Measurements from ENCODE around the gene GATD1.

GATD1 gene

DNA sequence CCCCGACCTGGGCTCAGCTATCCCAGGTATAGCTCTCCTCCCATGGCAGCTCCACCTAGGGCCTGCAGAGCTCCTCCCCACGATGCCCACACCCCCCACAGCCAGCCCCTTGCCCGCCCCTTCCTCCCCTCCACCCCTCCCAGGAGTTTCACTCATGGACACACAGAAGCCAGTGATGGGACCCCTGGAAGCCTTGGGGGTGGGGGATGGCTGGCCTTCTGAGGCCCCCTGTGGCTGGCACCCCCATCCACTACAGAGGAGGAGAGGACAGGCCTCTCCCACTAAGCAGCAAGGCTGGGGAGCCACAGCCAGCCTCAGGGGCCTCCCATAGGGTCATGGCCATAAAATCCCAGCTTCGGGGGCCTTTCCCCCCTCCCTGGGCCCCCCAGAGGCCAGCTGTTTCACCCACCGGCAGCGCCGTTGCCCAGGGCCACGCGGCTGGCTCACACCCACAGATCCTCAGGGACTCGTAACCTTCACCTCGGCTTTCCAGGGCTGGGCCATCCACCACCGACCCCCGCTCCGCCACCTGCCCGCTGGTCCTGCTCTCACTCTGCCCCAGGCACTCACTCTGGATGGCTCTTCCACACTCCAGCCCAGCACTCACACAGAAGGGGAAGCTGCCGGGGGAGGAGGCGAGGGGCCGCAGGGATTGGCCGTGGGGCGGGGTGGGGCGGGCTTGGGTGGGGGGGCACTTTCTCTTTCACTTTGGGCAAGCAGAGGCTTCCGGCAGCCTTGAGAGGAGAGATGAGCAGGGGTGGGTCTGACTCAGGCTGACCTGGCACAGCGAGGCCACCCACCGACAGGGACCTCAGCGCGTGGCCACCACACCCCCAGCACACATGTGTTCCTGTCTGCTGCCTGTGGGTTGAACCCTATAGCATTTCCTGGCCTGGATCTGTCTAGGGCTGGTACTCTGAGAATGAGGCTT, 18.6 kb upstream of the GATD1 start:
- DNase-seq (ENCODE audit: low read depth in 2 of 2) = peak; percentile 38 to 55

DNA sequence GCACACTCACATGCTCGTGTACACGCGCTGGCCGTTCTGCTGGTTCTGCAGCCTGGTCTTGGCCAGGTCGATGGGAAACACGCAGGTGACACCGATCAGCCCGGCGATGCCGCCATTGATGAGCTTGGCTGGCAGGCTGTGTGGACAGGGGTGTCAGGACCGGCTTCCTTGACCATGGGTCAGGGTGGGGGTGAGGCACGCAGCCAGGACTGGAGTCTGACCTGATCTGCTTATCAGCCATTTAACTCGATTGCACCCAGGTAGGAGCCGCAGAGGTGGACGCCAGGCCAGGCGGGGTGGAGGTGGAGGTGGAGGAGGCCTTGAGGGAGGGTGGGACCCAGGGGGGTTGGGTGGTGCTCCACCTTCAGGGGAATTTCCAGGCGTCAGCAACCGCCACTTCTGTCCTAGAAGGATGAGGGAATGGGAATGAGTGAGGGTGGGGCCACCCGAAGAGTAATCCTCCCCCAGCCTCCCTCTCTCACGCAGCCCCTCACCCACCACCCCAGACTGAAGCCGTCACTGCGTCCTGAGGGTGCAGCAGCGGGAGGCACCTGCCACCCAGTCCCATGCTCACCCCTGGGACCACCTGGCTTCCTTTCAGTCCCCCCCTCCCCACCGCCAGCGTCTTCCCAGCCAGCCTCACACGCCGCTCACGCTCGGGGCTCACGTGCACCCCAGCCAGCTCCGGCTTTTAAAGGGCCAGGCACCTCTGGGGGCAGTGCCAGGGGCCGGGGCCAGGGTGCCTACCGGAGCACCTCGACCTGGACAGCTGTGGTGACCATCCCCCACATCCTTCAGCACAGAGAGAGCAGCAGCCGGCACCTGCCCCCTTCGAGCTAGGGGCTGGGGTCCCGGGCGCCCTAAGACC, 17.7 kb upstream of the GATD1 start:
- DNase-seq (ENCODE audit: low read depth in 2 of 2) = no peak

DNA sequence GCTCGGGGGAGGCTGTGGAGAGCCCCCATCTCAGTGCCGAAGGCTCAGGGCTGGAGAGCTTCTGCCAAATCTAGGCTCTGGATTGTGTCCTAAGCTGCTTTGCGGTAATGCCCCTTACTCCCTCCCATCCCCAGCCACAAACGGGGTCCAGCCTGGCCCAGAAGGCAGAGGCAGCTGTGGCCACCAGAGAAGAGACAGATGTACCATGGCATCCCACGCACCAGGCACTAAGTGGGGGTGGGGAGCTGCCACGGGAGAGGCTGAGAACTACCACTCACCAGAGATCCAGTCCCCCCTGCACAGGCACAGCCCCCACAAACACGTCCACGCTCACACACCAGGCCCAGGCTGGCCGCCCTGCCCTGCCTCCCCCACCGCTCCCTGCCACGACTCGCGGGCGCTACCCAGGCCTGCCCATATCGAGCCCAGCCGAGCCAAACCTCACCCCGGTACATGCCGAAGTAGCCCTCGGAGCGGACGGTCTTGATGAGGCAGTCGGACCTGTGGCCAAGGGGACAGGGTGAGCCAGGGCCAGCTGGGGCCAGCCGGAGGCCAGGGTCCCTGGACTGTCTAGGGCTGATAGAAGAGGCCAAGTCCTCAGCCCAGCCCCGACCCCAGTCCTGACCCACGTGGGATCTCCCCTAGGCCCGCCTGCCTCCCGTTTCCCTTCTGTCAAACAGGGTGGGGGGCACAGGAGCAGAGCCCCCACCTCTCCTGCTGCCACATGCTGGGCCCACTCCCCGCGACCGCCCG, 16.9 kb upstream of the GATD1 start:
- DNase-seq (ENCODE audit: low read depth in 2 of 2) = no peak

DNA sequence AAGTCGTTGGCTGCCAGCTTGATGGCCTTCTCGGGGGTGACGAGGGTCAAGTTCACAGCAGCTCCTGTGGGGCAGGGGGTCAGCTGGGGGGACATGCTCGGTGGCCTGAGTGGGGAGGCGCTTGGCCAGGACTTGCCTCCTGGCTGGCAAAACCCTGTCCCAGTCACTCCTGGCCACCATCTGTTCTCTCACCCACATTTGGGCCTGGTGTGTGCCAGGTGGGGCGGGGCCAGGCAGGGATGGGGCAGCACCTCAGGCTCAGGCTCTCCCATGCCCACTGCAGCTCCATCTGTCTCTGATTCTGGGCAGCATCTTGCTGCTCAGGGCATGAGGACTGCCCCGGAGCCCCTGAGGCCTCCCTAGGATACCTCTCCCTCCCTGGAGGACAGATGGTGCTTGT, 16.3 kb upstream of the GATD1 start:
- DNase-seq (ENCODE audit: low read depth in 2 of 2) = no peak

DNA sequence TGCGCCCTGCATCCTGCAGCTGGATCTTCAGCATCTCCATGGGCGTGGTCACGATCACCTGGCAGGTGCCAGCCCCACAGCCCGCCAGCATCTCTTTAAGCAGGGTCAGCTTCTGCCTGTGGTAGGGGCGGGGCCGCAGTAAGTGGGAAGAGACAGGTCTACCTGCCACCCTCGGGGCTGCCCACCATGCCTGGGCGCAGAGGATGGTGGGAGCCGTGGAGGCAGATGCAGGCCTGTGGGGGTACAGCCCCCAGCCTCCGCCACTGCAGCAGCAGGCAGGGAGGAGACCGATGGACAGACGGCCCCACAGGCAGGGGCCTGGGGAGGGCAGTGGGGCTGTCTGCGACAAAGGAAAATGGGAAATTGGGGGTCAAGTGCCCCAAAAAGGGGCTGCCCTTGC, 15.6 kb upstream of the GATD1 start:
- DNase-seq (ENCODE audit: low read depth in 2 of 2) = no peak

DNA sequence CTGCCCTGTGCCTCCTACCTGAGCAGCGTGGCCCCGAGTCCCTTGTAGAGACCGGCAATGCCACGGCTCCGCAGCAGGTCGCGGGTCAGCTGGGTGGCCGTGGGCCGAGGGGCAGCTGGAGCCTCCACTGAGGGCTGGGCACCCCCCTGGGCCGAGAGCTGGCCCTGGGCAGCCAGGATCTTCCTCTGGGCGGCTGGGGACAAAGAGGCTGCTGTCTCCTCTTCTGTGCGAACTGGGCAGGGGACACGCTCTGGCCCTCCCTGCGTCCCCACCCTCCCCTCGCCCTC, 15.2 kb upstream of the GATD1 start:
- no peak for DNase-seq (ENCODE audit: low read depth in 2 of 2)

DNA sequence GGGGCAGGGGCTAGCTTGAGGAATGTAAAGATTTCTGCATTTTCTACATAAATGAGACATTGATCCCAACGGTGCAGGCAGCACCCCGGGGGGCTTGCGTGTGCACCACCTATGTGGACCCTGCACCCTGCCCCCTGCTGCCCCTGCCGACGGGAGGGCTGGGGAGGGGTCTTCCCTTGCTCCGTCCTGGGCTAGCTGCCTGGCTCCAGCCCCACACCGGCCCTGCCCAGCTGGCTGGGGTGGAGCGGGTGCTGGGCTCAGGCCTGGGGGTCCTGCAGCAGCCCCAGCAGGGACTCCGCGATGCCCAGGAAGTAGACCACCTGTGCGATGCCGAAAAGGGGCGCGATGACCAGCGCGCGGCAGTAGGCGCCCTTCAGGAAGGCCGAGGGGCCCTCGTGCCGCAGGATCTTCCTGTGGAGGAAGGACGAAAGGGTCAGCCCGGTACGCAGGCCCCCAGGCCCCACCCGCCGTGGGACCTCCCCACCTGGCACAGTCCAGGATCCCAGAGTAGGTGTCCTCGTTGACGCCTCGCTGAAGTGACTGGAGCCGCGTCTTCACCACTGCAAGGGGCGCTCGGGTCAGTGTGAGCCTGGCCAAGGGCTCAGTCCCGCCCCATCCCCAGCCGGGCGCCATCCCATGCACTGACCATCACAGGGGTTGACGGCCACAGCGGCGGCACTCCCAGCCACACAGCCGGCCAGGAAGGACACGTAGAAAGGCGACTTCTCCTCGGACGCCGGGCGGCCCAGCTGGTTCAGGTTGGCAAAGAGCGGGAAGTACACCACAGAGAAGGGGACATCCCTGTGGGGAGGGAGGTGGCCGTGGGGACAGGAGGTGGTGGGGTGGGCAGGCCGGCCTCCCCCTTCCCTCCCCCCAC, 14.6 kb upstream of the GATD1 start:
- DNase-seq (ENCODE audit: low read depth in 2 of 2) = no peak

DNA sequence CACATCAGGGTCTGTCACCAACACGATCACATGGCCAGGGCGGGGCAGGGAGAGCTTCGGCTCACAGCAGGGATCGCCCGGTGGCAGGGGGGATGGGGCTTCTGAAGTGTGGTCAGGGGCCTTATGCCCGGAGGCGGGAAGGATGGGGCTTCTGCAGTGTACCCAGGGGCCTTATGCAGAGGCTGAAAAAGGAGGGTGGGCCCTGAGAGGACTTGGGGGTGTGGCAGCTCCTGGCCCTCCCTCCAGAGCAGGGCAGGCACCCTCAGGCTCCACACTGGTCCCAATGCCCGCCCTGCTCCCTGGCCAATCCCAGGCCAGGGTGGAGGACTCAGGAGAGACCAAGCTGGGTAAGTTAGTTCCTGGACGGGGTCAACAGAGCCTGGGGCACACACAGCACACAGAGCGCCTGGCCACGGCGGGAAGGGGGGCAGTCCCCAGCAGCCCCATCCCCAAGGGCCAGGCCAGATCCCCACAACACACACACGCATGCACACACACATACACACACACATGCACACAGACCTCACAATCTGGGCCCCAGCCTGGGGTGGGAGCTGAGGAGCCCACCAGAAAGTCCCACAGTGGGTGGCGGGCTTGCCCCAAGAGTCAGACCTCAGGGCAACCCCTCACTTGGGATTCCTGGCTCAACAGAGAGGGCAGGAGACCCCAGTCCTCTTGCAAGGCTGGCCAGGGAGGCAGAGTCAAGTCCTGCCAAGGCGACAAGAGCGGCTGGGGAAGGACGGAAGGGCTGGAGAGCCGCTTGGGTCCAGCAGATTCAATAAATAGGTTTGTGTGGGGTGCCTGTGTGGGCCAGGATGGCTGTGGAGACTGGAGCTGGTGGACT, 13.7 kb upstream of the GATD1 start:
- no peak for DNase-seq (ENCODE audit: low read depth in 2 of 2)

DNA sequence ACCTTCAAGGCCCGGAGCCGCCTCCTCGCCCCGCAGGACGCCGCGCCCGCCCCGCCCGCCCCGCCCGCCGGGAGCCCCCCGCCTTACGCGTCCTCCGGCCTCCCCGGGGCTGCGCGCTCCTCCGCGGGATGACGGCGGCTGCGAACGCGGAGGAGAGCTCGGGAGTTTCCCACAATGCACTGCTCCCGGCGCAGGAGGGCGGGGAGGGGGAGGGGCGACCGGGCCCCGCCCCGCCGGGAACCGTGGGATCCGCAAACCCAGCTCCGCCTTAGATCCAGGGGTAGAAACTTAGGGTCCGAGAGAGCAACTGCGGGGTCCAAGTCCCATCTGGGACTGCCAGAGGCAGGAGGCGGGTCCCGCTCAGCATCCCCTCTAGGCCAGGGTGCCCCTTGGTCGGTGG, 12.7 kb upstream of the GATD1 start, which contains the start of gene CEND1:
CEND1 (minus strand) TSS at position 148 of the 400 bp plus-strand sequence. CDS start 1,514 bp downstream, outside the sequence.
- DNase-seq (ENCODE audit: low read depth in 2 of 2) = no peak

DNA sequence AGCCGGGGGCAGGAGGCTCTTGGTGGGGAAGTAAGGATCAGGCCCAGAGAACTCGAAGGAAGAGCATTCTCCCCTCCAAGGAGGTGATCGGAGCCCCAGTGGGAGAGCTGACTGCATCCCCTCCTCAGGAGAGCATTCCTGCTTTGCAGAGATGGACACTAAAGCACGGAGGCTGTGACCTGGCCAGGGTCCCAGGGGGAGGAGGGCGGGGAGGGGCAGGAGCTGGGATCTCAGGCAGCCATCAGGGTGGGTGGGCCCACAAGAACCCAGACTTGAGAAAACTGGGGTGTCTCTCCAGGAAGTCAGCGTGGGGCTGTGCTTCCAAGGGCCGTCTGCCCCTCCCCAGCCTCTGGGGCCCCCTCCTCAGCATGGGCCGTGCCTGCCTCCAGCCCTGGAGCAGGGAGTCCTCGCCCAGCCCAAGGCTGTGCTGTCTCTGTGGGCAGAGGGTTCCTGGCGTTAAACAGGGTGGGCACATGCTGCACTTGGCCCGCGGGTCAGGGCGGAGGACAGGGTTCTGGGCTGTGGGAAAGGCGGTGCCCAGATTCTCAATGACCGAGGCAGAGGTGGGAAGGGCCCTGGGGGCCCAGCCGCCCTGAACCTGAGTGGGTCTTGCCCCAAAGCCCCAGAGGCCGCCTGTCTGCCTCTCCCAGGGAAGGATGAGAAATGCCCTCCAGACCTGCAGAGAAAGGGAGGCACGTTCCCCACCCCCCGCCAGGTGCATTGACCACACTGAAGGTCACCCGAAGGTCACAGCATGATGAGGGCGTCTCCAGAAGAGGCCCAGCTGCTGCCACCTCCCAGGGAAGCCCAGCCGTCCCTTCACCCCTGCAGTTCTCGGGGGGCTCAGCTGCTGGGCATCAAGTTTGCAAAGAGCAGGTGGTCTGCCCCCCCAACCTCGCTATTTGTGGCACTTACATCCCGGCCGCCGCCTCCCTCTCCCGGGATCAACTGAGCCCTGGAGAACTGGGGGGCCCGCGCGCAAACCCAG, 12.0 kb upstream of the GATD1 start:
- no peak for DNase-seq (ENCODE audit: low read depth in 2 of 2)

DNA sequence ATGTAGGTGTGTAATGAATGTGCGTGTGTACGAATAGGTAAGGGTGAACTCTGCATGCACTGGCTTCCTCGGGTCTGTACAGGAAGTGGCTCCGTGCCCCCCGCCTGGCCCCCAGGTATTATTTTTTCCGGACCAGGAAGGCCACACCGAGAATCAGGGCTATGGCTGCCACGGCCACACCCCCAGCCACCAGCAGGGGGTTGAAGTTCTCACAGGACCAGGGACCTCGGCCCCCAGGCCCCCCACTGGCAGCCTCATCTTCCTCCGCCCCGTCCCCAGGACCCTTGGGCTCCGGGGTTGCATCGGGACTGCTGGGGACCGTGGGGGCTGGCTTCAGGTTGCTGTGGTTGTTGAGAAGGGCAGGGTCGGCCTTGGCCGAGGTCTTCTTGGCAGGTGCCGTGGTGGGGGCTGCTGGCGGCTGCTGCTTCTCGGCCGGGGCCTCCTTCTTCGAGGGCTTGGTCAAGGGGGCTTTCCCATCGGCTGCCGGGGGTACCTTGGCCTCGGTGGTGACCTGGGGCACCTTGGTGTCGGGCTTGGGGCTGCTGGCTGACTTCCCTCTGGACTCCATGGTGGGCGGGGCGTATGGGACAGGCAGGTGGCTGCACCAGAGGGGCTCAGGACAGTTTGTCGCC, 10.8 kb upstream of the GATD1 start:
- no peak for DNase-seq (ENCODE audit: low read depth in 2 of 2)

DNA sequence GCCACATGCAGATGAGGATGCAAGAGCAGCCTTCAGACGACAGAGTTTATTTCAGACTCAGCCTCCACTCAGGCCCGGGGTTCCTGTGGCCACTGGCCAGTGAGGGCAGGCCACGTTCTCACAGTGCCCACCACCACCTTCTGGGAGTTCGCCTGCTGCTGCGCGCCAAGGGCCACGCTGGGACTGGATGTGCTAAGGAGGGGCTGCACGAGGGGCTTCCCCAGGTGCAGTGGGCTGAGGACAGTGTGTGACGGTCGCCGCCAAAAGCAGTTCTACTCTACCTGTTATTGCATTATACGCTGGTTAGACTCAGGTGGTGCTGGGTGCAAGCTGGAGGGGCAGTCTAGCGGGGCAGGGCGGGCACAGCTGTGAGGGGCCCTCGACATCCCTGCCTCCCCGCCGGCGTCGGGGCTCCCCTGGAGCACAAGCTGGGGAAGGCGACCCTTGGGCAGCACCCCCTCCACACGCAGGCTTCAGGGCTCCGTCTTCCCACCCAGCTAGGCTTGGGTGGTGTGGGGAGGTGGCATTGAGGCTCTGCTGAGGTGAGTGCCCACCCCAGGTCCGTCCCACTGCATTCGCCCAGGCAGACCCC, 9.9 kb upstream of the GATD1 start:
- DNase-seq (ENCODE audit: low read depth in 2 of 2) = no peak

DNA sequence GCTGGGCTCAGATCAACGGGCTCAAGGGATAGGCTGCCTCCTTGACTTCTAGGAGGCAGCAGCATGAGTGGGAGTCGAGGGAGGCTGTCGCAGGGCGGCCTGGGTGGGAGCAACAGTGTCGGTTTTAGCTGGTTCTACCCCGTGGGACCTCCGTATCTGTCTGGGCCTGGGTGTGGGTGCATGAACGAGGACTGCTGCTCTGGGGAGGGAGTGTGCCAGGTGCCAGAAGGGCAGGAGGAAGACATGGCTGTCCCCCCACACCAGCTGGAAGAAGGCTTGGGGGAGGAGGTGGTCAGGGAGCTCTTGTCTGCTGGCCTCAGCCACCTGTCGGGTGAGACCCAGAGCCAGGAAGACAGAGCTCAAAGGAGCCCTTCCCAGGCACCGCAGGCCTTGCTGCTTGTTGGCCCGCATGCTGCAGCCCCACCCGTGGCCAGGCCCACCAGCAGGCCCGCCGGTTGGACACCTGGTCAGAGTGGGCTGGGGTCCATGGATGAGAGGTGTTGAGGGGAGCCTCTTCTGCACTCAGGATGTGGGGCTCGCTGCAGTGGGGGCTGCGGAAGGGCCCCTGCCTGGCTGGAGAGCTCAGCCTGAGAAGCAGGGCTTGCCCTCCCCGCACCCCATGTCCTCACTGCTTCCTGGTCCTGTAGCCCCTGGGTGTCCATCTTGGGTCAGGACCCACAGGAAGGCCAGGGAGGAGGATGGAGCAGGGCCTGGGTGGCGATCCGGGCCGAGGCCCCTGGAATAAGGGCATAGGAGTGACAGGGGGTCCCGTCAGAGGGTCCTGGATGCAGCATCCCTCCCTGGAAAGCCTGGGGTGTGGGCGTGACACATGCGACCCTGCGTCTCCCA, 9.2 kb upstream of the GATD1 start:
- DNase-seq (ENCODE audit: low read depth in 2 of 2) = no peak

DNA sequence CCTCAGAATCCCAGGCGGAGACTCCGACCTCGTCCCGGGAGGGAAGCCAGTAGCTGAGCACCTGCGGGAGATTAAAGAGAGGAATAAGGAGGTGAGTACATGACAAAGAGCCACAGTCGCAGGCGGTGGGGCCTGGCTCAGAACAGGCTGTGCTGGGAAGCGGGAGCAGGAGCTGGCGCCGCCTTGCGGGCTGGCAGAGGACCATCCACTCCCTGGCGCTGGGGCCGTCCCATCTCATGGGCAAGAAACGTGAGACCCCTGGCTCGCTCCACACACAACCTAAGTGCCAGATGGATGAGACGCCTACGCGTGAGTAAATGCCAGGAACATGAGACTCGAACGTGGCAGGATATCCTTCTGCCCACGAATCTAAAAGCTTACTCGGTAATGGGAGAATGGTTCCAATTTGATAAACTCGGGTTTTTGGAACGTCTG, 6.3 kb upstream of the GATD1 start:
- no peak for DNase-seq (ENCODE audit: low read depth in 2 of 2)

DNA sequence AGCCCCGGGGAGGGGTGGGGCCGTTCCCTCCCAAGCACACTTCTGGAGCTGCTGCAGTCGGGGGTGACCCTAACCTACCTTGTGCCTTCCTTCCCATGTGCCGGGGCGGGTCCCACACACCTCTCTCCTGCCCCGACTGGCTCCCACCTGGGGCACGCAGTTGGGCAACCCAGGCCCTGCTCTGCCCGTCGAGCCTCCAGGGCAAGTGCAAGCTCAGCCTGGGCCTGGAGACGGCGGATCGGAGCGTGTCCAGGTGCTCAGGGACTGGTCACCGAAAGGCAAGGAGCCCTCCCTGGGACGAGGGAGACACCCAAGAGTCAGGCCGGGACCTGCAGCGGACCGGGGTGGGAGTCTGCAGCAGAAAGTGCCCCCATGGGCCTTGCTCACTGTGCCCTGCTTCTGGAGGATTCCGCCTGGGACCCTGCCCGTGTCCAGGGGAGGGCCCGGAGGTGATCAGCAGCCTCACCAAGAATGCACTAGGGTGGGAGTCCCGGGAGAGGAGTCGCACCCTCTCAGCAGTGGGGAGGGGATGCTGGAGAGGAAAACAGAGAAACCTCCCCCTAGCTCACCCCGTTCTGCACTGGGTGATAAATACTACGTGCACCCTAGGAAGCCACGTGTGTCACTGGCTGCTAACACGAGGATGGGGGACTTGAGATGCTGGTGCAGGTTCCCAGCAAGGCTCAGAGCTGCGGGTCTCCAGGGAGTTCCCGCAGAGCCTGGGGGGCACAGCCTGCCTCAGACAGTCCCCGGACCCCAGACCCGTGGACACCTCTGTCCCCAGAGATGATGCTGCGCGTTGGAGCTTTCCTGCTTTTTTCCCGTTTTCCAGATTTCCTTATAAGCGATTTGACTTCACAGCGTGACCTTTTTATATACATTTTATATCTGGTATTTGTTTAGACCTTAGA, 5.2 kb upstream of the GATD1 start:
- no peak for DNase-seq (ENCODE audit: low read depth in 2 of 2)

DNA sequence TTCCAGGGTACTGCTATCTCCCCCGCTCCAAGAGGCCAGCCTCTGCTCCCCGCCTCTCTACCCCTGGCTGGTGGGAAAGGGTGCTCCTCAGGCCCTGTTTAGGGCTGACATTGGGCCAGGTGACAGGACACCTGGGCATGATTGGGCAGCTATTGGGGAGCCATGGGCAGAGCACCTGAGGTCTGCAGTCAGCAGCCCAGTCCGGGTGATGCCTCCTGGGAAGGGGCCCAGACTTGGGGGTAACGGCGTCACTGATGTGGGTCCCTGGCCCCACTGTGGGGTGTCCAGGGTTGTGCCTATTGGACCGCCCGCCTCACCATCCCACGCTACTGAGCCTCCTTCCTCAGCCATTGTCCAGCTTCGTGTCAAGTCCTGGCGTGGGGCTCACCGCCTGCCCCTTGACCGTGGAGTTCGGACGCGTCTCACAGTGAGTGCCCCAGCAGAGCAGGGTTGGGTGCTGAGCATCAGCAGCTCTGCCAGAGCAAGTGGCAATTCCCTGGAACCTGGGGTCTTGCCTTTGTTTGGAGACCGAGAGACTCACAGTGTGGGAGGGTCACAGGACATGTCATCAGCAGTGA, 2.8 kb upstream of the GATD1 start:
- no peak for DNase-seq (ENCODE audit: low read depth in 2 of 2)
